HG03039 (cell line): ENCODE data around the gene WIPI1.
"Not testable (repeated sequence)": the region's sequence is repeated elsewhere in the genome, so short reads cannot be mapped to it uniquely, and the experiment has no call there.

ENCODE experiments used
- ATAC-seq: cut with Tn5 transposase; IDR thresholded peaks from one replicate; pipeline ENCODE4 v1.9.1; 2021; ENCODE audit warnings: mild to moderate bottlenecking, moderate library complexity; ENCODE audit not compliant: unreplicated experiment

Gene WIPI1

GRCh38 chr17:68420065-68420464 is 37.2 kb downstream of the WIPI1 start:
- ATAC-seq, result no peak

- ATAC-seq, result no peak
Observed at GRCh38 chr17:68418876-68419275, 38.4 kb downstream of the WIPI1 start.

GRCh38 chr17:68417317-68417716 is 40.0 kb downstream of the WIPI1 start:
- no peak for ATAC-seq

- ATAC-seq, result not testable (repeated sequence)
Observed at GRCh38 chr17:68414901-68415300, 42.4 kb downstream of the WIPI1 start.

GRCh38 chr17:68413597-68414560 is 43.4 kb downstream of the WIPI1 start:
- not testable (repeated sequence) for ATAC-seq

GRCh38 chr17:68407656-68408055 is 49.6 kb downstream of the WIPI1 start:
- not testable (repeated sequence) for ATAC-seq

- not testable (repeated sequence) for ATAC-seq
Observed at GRCh38 chr17:68403837-68404236, 53.5 kb downstream of the WIPI1 start.

- no peak for ATAC-seq
Observed at GRCh38 chr17:68403122-68403521, 54.2 kb downstream of the WIPI1 start.

GRCh38 chr17:68401288-68401687 is 56.0 kb downstream of the WIPI1 start:
- no peak for ATAC-seq

- no peak for ATAC-seq
Observed at GRCh38 chr17:68400404-68400735, 56.9 kb downstream of the WIPI1 start.

- ATAC-seq, result no peak
Observed at GRCh38 chr17:68399638-68400403, 57.5 kb downstream of the WIPI1 start.

GRCh38 chr17:68398691-68399637 is 58.3 kb downstream of the WIPI1 start:
- no peak for ATAC-seq

GRCh38 chr17:68397108-68397536 is 60.2 kb downstream of the WIPI1 start:
- ATAC-seq, result no peak

- no peak for ATAC-seq
Observed at GRCh38 chr17:68396226-68397107, 60.8 kb downstream of the WIPI1 start.

GRCh38 chr17:68394608-68395331 is 62.5 kb downstream of the WIPI1 start:
- no peak for ATAC-seq

- ATAC-seq, result no peak
Observed at GRCh38 chr17:68391561-68392268, 65.6 kb downstream of the WIPI1 start.

- no peak for ATAC-seq
Observed at GRCh38 chr17:68390888-68391545, 66.3 kb downstream of the WIPI1 start.

- no peak for ATAC-seq
Observed at GRCh38 chr17:68389041-68389440, 68.3 kb downstream of the WIPI1 start.
